ENCODE results near the gene RHOB.

DNA sequence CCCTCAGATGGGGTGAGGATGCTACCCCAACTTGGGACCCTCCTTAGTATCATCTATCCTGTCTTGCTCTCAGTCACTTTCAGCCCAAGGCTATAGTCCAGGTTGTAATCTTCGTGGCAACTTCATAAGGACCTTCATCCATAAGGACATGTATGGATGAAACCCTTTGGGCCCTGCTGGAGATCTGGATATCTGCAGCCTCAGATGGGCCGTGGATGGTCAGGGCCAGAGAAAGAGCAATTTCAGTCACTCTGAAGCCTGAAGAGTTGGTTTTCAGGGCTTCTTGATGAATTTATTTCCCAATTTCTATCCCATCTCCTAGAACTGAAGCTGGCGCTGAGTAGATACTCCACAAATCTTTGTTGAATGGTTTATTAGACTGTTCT is 28.7 kb downstream of the RHOB start:
- TF ChIP-seq, protein P1, sequence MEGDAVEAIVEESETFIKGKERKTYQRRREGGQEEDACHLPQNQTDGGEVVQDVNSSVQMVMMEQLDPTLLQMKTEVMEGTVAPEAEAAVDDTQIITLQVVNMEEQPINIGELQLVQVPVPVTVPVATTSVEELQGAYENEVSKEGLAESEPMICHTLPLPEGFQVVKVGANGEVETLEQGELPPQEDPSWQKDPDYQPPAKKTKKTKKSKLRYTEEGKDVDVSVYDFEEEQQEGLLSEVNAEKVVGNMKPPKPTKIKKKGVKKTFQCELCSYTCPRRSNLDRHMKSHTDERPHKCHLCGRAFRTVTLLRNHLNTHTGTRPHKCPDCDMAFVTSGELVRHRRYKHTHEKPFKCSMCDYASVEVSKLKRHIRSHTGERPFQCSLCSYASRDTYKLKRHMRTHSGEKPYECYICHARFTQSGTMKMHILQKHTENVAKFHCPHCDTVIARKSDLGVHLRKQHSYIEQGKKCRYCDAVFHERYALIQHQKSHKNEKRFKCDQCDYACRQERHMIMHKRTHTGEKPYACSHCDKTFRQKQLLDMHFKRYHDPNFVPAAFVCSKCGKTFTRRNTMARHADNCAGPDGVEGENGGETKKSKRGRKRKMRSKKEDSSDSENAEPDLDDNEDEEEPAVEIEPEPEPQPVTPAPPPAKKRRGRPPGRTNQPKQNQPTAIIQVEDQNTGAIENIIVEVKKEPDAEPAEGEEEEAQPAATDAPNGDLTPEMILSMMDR (conservative IDR thresholded peaks at IDR 0.05): no peak
- no peak for TF ChIP-seq ZFX (IDR thresholded peaks at IDR 0.05)

Measured in C4-2B (cell line).